Heart left ventricle (tissue), 16 donors: ENCODE results near the gene C2CD4C. TPM values are rescaled to one million over a fixed set of nuclear protein-coding genes. Genes with fewer than 3 reads are reported as not detected.
A peak's percentile ranks its signal among the peaks of the same experiment; 100 is the strongest.

Experiments used
- ATAC-seq, 4 donors: fragments of 200-7000 bp; cut with Tn5 transposase; one replicate each; pipeline ENCODE4 v1.9.1; 2020 to 2022; ENCODE audit warnings: moderate library complexity in 4 of 4, mild to moderate bottlenecking in 3 of 4, moderate number of reproducible peaks in 1 of 4
- DNase-seq, 5 donors: peaks; one replicate each; pipeline ENCODE4 v3.0.0-alpha.2; 2020
- H3K27ac ChIP-seq, 12 donors: fragments of 200-600 bp; sonication (generic) in 4 of 12; one replicate each; pipeline versions ENCODE4 v1.5.0 to v1.8.0; 2016 to 2022; ENCODE audit warnings: mild to moderate bottlenecking in 2 of 12
- H3K27me3 ChIP-seq, 9 donors: fragments of 200-600 bp; sonication (generic) in 2 of 9; one replicate each; pipeline versions ENCODE4 v1.5.1 to v1.8.0; 2016 to 2022; ENCODE audit warnings: mild to moderate bottlenecking in 3 of 9
- H3K36me3 ChIP-seq, 9 donors: fragments of 200-600 bp; sonication (generic) in 2 of 9; one replicate each; pipeline versions ENCODE4 v1.5.0 to v1.8.0; 2018 to 2022; ENCODE audit warnings: mild to moderate bottlenecking in 2 of 9
- H3K4me1 ChIP-seq, 12 donors: fragments of 200-600 bp; sonication (generic) in 4 of 12; one replicate each; pipeline versions ENCODE4 v1.5.0 to v1.8.0; 2016 to 2022; ENCODE audit warnings: mild to moderate bottlenecking in 3 of 12
- H3K4me3 ChIP-seq, 12 donors: fragments of 200-600 bp; sonication (generic) in 4 of 12; one replicate each; pipeline versions ENCODE4 v1.5.0 to v1.8.0; 2017 to 2022; ENCODE audit warnings: mild to moderate bottlenecking in 9 of 12, moderate library complexity in 4 of 12
- H3K9me3 ChIP-seq, 12 donors: fragments of 200-600 bp; sonication (generic) in 4 of 12; one replicate each; pipeline versions ENCODE4 v1.5.0 to v1.8.0; 2016 to 2022; ENCODE audit warnings: mild to moderate bottlenecking in 1 of 12
- POLR2A ChIP-seq, 2 donors: fragments of 450-650 bp; IDR thresholded peaks; one replicate each; pipeline ENCODE4 v1.6.1; 2017; ENCODE audit warnings: antibody characterized with exemption in 2 of 2, mild to moderate bottlenecking in 2 of 2, moderate library complexity in 2 of 2
- WGBS, 4 donors: extraction: QIAGEN DNeasy Blood & Tissue Kit in 2 of 4; methylation state at CpG; one replicate each; pipeline versions ENCODE4 v1.1.5 to v1.1.7; 2013 to 2018; 5-methylcytosine and 5-hydroxymethylcytosine counted together
- intact Hi-C, 10 donors: fragments of 100-400 bp; cut with DNase I; formaldehyde crosslinking; loops; one replicate each; pipeline versions ENCODE4 v1.11.1 to v1.14.2; 2022
- polyA plus RNA-seq, 2 donors: library from polyadenylated mRNA; stranded (reverse); fragments of 200-250 nt; gene quantifications; one replicate each; pipeline ENCODE4 v1.2.3, GENCODE V29; 2013
- total RNA-seq, 9 donors: library from RNA; depleted of rRNA in 2 of 9; stranded (reverse); fragments of >200 nt in 2 of 9; fragmentation: NEBNext Ultra II Directional in 3 of 9; extraction: Animal tissue kit (Norgen Biotek cat#: 25700) in 3 of 9; gene quantifications; one replicate each; pipeline versions ENCODE4 v1.1.0 to v1.2.4, GENCODE V29; 2016 to 2023
- TF ChIP-seq, protein P1 (sequence below), 12 donors: fragments of 200-600 bp; sonication (generic) in 4 of 12; IDR thresholded peaks; one replicate each; pipeline versions ENCODE4 v1.5.0 to v1.8.0; 2018 to 2022; ENCODE audit warnings: antibody characterized with exemption in 12 of 12, mild to moderate bottlenecking in 5 of 12
- donor health status: ischemic (EF 13 %, LVEDD 7.1; RV severe dilation, severe dysfunction).
- donor health status: healthy with polysubstance abuse.
- donor health status: DM: no; HTN: yes; CAD: no.
- donor health status: DM: no; HTN: no; CAD: no.
- donor health status: ischemic (EF 25% LVEDD 6.9; RV normal size, moderate dysfunction).
- donor health status: ischemic (EF 25% LVEDD 5.7; RV mildly dilated, moderate dysfunction).
- donor health status: healthy.
- donor health status: DM: yes; HTN: yes; CAD: no.
- donor health status: ischemic (EF 35%, LVEDD 5.7; RV mildly dilated, moderate dysfunction).
- donor health status: nonischemic (EF 11% LVEDD 7.7; RV severe dilation, severe dysfunction).
- donor health status: DM: yes; HTN: yes; CAD: no.
- donor health status: PGD.
- donor health status: ischemic (EF 29% LVEDD 5.4; RV normal size, mild dysfunction).
- donor health status: nonischemic (EF 23%, LVEDD 6.1; RV moderate dilation, normal function).

The C2CD4C gene
- total and polyA plus RNA-seq, 11 donors: 0.12 to 2.2 (median 1.3) TPM

DNA sequence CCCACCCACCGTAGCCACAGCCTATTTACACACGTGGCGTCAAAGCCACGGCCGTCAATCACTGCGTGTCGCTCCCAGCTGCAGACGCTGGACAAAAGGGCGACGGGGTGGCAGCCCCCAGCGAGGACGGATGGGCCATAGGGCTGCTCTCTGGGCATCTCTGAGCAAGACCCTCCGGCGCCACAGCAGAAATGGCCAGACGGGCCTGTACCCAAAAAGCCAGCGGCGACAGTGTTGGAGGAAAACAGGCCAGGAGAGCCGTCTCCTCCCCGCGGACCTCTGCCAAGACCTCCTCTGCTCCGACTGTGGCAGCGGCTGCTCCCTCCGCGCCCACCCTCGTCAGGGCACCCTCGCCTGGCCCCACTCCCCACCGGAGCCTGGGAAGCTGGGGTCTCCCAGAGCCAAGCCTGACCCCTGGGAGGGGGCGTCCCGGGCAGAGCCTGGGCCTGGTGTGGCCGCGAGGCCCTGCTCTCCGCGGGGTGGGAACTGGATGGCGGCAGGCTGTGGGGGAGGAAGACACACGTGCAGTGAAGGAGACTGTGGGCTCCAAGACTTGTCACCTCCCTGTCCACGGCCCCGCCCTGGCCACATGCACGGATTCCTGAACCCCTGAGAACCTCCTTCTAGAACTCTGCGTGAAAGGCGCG, 2.7 kb downstream of the C2CD4C start:
- Histone ChIP-seq H3K27me3 (peaks cover 15 to 74% (median 34%) of the 10 kb centered on the region in 9 donors), H3K27ac (no peak overlapping the region), H3K4me3 (no peak overlapping the region), H3K36me3 (no peaks in the 10 kb centered on the region), H3K4me1 (peaks cover 0 to 26% (median 14%) of the 10 kb centered on the region in 12 donors), H3K9me3 (no peaks in the 10 kb centered on the region)
- DNase-seq (no peak), ATAC-seq (no peak)
- 70 to 86% (median 77%) methylated on average over 32 to 41 of the region's 41 CpGs for WGBS, 4 donors
- no peak for TF ChIP-seq POLR2A (IDR thresholded peaks at IDR 0.05)
- TF ChIP-seq, protein P1, sequence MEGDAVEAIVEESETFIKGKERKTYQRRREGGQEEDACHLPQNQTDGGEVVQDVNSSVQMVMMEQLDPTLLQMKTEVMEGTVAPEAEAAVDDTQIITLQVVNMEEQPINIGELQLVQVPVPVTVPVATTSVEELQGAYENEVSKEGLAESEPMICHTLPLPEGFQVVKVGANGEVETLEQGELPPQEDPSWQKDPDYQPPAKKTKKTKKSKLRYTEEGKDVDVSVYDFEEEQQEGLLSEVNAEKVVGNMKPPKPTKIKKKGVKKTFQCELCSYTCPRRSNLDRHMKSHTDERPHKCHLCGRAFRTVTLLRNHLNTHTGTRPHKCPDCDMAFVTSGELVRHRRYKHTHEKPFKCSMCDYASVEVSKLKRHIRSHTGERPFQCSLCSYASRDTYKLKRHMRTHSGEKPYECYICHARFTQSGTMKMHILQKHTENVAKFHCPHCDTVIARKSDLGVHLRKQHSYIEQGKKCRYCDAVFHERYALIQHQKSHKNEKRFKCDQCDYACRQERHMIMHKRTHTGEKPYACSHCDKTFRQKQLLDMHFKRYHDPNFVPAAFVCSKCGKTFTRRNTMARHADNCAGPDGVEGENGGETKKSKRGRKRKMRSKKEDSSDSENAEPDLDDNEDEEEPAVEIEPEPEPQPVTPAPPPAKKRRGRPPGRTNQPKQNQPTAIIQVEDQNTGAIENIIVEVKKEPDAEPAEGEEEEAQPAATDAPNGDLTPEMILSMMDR (IDR thresholded peaks at IDR 0.05): no peak
- intact Hi-C loops: no loop called here

DNA sequence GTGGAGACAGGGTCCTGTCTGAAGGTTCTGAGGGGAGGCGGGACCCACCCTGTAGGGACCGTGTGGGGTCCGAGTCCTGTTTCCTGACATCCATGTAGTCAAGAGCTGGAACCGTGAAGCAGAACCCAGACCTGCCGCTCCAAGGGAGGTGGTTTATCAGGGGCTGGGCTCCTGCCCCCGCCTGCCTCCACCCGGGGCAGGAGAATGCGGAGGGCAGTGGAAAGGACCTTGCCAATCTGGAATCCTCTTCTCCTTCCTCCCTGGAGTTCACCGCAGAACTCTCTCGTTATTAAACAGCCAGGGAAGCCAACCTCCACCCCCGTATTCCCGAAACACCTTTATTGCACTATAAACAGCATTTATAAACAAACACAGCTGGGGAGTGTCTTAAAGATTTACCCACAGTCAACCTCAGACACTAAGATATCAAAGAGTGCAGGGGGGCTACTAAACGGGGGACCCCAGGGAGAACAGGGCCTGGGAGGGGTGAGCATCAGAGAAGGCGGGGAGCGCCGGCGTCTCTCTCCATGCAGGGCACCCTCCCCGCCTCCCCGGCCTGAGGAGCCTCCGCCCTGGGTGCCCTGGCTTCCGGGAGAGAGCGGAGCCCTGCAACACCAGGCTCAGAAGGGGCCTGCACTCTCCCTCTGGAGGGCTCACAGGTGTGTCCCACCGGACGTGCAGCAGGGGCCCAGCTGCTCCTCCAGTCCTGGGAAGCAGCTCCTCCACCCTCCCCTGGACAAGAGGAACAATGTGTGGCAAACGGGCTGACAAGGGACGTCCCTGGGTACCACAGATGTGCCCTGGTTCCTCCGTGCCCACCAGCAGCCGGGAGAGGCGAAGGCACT, 3.6 kb downstream of the C2CD4C start:
- intact Hi-C loops: no loop called here
- 40 to 56% (median 48%) methylated on average over 21 to 29 of the region's 29 CpGs for WGBS, 4 donors
- no peak for ATAC-seq
- H3K4me3 ChIP-seq: no peak overlapping the region
- TF ChIP-seq POLR2A (IDR thresholded peaks at IDR 0.05): no peak
- TF ChIP-seq, protein P1 (IDR thresholded peaks at IDR 0.05): no peak
- peaks cover 0 to 26% (median 14%) of the 10 kb centered on the region in 12 donors for H3K4me1 ChIP-seq
- H3K36me3 ChIP-seq: no peaks in the 10 kb centered on the region
- H3K27ac ChIP-seq: no peak overlapping the region
- peaks cover 15 to 73% (median 32%) of the 10 kb centered on the region in 9 donors for H3K27me3 ChIP-seq
- H3K9me3 ChIP-seq: no peaks in the 10 kb centered on the region
- peak in 1 of 5 donors; percentile 57 for DNase-seq

DNA sequence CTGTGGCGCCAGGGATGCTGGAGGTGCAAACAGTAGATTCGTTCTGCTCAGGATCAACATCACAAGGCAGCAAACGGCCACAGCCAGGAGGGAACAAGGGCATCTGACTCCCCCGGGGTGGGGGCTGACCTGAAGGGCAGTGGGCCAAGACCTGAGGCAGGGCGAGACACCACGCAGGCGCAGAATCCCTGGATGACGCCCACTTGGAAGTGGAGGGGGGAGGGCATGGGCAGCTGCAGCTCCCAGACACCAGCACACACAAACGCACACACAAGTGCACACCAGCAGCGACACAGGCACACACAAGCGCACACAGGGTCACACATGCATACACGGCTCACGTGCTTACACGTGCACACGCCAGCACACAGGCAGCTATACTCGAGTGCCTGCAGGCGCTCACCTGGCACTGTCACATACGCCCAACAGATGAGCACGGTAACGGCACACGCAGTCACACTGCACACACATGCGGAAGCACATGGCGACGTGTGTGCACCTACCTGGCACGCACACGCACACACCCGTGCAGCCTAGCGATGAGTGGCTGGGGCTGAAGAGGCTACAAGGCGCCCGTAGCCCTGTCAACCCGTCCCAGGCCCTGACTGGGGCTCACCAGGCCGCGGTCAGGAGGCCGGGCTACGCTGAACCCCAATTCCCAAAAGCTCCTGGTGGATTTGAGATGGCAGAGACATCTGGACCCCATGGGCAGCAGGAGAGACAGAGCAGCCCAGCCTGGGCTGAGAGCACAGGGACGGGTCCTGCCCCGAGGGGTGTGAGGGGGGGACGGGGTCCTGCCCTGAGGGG, 5.5 kb downstream of the C2CD4C start:
- DNase-seq (peak in 1 of 5 donors; percentile 12), ATAC-seq (no peak)
- no peaks in the 10 kb centered on the region for H3K36me3 ChIP-seq
- TF ChIP-seq, protein P1 (IDR thresholded peaks at IDR 0.05): no peak
- no peak for TF ChIP-seq POLR2A (IDR thresholded peaks at IDR 0.05)
- intact Hi-C loops: no loop called here
- H3K9me3 ChIP-seq: no peaks in the 10 kb centered on the region
- no peak overlapping the region for H3K4me3 ChIP-seq
- H3K27me3 ChIP-seq: peaks cover 2 to 56% (median 17%) of the 10 kb centered on the region in 9 donors
- 72 to 77% (median 73%) methylated on average over 33 to 38 of the region's 38 CpGs for WGBS, 4 donors
- peaks cover 0 to 7% (median 1%) of the 10 kb centered on the region in 12 donors for H3K4me1 ChIP-seq
- H3K27ac ChIP-seq: no peak overlapping the region
